GM12892 (cell line): Measurements from ENCODE around the gene MAP3K9.

Experiments
- POLR2A ChIP-seq: IDR thresholded peaks from 2 replicates; pipeline ENCODE4 v1.6.1; 2011; ENCODE audit warnings: low read depth, low read length, control low read depth
- TAF1 ChIP-seq: IDR thresholded peaks from 2 replicates; pipeline ENCODE4 v1.6.1; 2011; ENCODE audit warnings: low read depth, mild to moderate bottlenecking, control low read depth, low read length, borderline replicate concordance

- TF ChIP-seq TAF1 = no peak
- TF ChIP-seq POLR2A = no peak
Measured at GRCh38 chr14:70742316-70742715, 67.0 kb downstream of the MAP3K9 start.
